GM23338 (cell line): ENCODE measurements around the gene PLXNA2. TPM values are rescaled to one million over a fixed set of nuclear protein-coding genes. Genes with fewer than 3 reads are reported as not detected.

Source experiments
- ATAC-seq: fragments of 200-7000 bp; cut with Tn5 transposase; 3 replicates; pipeline ENCODE4 v1.9.1; 2020
- DNase-seq: peaks from one replicate; pipeline ENCODE4 v3.0.0-alpha.2; 2015; ENCODE audit warnings: low spot score
- H2AFZ ChIP-seq: fragments of 200-600 bp; sonication (generic); 2 replicates; pipeline ENCODE4 v1.8.0; 2016; ENCODE audit warnings: antibody characterized with exemption, mild to moderate bottlenecking, moderate library complexity
- H3F3A ChIP-seq: fragments of 200-600 bp; sonication (generic); replicated peaks from 2 replicates; pipeline ENCODE4 v1.8.0; 2017; ENCODE audit warnings: antibody characterized with exemption, mixed run types, low read depth
- H3K27ac ChIP-seq: fragments of 200-600 bp; sonication (generic); 2 replicates; pipeline ENCODE4 v1.6.1; 2016; ENCODE audit warnings: low read depth
- H3K27me3 ChIP-seq: fragments of 200-600 bp; sonication (generic); 2 replicates; pipeline ENCODE4 v1.8.0; 2016; ENCODE audit warnings: mild to moderate bottlenecking, mixed run types, moderate library complexity; ENCODE audit not compliant: insufficient read depth
- H3K36me3 ChIP-seq: fragments of 200-600 bp; sonication (generic); 2 replicates; pipeline ENCODE4 v1.8.0; 2016; ENCODE audit warnings: mild to moderate bottlenecking; ENCODE audit not compliant: insufficient read depth
- H3K4me1 ChIP-seq: fragments of 200-600 bp; sonication (generic); 2 replicates; pipeline ENCODE4 v1.8.0; 2016; ENCODE audit warnings: mild to moderate bottlenecking, moderate library complexity; ENCODE audit not compliant: insufficient read depth
- H3K4me2 ChIP-seq: fragments of 200-600 bp; sonication (generic); 2 replicates; pipeline ENCODE4 v1.7.1; 2017; ENCODE audit warnings: mixed run types
- H3K4me3 ChIP-seq: fragments of 200-600 bp; sonication (generic); 2 replicates; pipeline ENCODE4 v1.6.1; 2016; ENCODE audit warnings: mixed run types
- H3K79me2 ChIP-seq: fragments of 200-600 bp; sonication (generic); replicated peaks from 2 replicates; pipeline ENCODE4 v1.8.0; 2017; ENCODE audit warnings: mild to moderate bottlenecking; ENCODE audit not compliant: insufficient read depth
- H3K9me2 ChIP-seq: fragments of 200-600 bp; sonication (generic); 2 replicates; pipeline ENCODE4 v1.8.0; 2017; ENCODE audit not compliant: insufficient read depth
- H4K20me1 ChIP-seq: fragments of 200-600 bp; sonication (generic); replicated peaks from 2 replicates; pipeline ENCODE4 v1.8.0; 2017; ENCODE audit warnings: mild to moderate bottlenecking; ENCODE audit not compliant: insufficient read depth
- H3K27ac Mint-ChIP-seq: 2 replicates; pipeline ENCODE4 v1.8.0; 2020; ENCODE audit warnings: inconsistent platforms, mild to moderate bottlenecking, moderate library complexity, mixed read lengths
- H3K27me3 Mint-ChIP-seq: 3 replicates; pipeline ENCODE4 v1.8.0; 2022; ENCODE audit warnings: low read depth, mild to moderate bottlenecking, moderate library complexity, mixed read lengths, inconsistent platforms; ENCODE audit not compliant: insufficient read depth, poor library complexity
- H3K36me3 Mint-ChIP-seq: 3 replicates; pipeline ENCODE4 v1.8.0; 2021; ENCODE audit warnings: low read depth, mild to moderate bottlenecking, inconsistent platforms, moderate library complexity, mixed read lengths
- H3K4me1 Mint-ChIP-seq: 3 replicates; pipeline ENCODE4 v1.8.0; 2020; ENCODE audit warnings: mild to moderate bottlenecking, inconsistent platforms, mixed read lengths
- H3K4me3 Mint-ChIP-seq: 3 replicates; pipeline ENCODE4 v1.8.0; 2021; ENCODE audit warnings: moderate library complexity, mild to moderate bottlenecking, inconsistent platforms, mixed read lengths
- H3K9me3 Mint-ChIP-seq: 3 replicates; pipeline ENCODE4 v1.8.0; 2020; ENCODE audit warnings: moderate library complexity, mild to moderate bottlenecking, inconsistent platforms, mixed read lengths
- ETS1 ChIP-seq: IDR thresholded peaks from 2 replicates; pipeline ENCODE4 v1.6.1; 2016; ENCODE audit warnings: antibody characterized with exemption
- NANOG ChIP-seq: IDR thresholded peaks from 2 replicates; pipeline ENCODE4 v1.6.1; 2016; ENCODE audit warnings: antibody characterized with exemption, borderline replicate concordance
- REST ChIP-seq: IDR thresholded peaks from one replicate; pipeline ENCODE4 v1.6.1; 2018; ENCODE audit warnings: antibody characterized with exemption; ENCODE audit not compliant: unreplicated experiment
- STAT1 ChIP-seq: IDR thresholded peaks from one replicate; pipeline ENCODE4 v1.6.1; 2016; ENCODE audit warnings: antibody characterized with exemption; ENCODE audit not compliant: unreplicated experiment
- ZNF462 ChIP-seq: fragments of 250-450 bp; sonication (Bioruptor Pico); IDR thresholded peaks from 2 replicates; pipeline ENCODE4 v1.5.0; 2020; ENCODE audit warnings: mild to moderate bottlenecking, moderate library complexity
- polyA plus RNA-seq: library from polyadenylated mRNA; unstranded; fragments of >200 nt; fragmentation: Nextera tagmentation; extraction: Ambion mirVana; gene quantifications from 2 replicates; pipeline ENCODE4 v1.2.1, GENCODE V29; 2016
- total RNA-seq: library from RNA; depleted of rRNA; stranded (reverse); fragments of >200 nt; shearing (Covaris generic); gene quantifications from 2 replicates; pipeline ENCODE4 v1.2.3, GENCODE V29; 2014

The PLXNA2 gene
- total and polyA plus RNA-seq, 2 experiments from 2014 or later: 0.40 to 1.8 TPM

- no peak for TF ChIP-seq REST
- TF ChIP-seq NANOG: no peak
- TF ChIP-seq STAT1: no peak
- no peak for TF ChIP-seq ETS1
Measured at GRCh38 chr1:208219659-208220282, 24.4 kb downstream of the PLXNA2 start (continued).

GRCh38 chr1:208219098-208219658 is 25.0 kb downstream of the PLXNA2 start:
- Histone ChIP-seq H3K4me3 (no peak overlapping the region), H3K4me1 (no peaks in the 10 kb centered on the region), H4K20me1 (no peaks in the 10 kb centered on the region), H3K9me2 (no peaks in the 10 kb centered on the region; the same call in 1 of the 2 replicates), H3F3A (no peaks in the 10 kb centered on the region), H3K27me3 (no peaks in the 10 kb centered on the region), H3K36me3 (no peaks in the 10 kb centered on the region), H3K79me2 (no peaks in the 10 kb centered on the region), H2AFZ (no peak overlapping the region), H3K4me2 (no peak overlapping the region), H3K27ac (no peak overlapping the region)
- H3K36me3 Mint-ChIP-seq: no peaks in the 10 kb centered on the region
- peaks cover under 1% of the 10 kb centered on the region; the same call in 1 of the 3 replicates for H3K4me1 Mint-ChIP-seq
- no peak overlapping the region for H3K27ac Mint-ChIP-seq
- ATAC-seq: no peak
- no peak for TF ChIP-seq ZNF462 (CRISPR knock-in tag)
- no peak overlapping the region for H3K4me3 Mint-ChIP-seq
- no peaks in the 10 kb centered on the region; the same call in 2 of the 3 replicates for H3K9me3 Mint-ChIP-seq
- peaks cover 6% of the 10 kb centered on the region for H3K27me3 Mint-ChIP-seq
- no peak for DNase-seq
